Endothelial cell of umbilical vein (primary cell): Measurements from ENCODE around the gene RBFOX1. TPM values are rescaled to one million over a fixed set of nuclear protein-coding genes. Genes with fewer than 3 reads are reported as not detected.

Experiments used
- BruUV-seq: library from RNA; stranded (reverse); fragments of 400-500 nt; replicated peaks from 2 replicates; lab custom pipeline; 2021; lab: Mats Ljungman, UMichigan
- CTCF ChIA-PET: fragments of 300-600, 350-600 bp; sonication (Branson Sonifier 250); formaldehyde crosslinking; loops from one replicate; lab custom pipeline; 2021; ENCODE audit warnings: antibody characterized with exemption, inconsistent platforms; lab: Charles Lee
- POLR2A ChIA-PET: fragments of 300-600, 350-600 bp; sonication (Branson Sonifier 250); formaldehyde crosslinking; loops from one replicate; lab custom pipeline; 2021; ENCODE audit warnings: antibody characterized with exemption, inconsistent platforms; lab: Charles Lee
- DNase-seq: peaks from one replicate; pipeline ENCODE4 v3.0.0-alpha.2; 2011; ENCODE audit warnings: low read depth, low spot score
- FAIRE-seq: peaks from 2 replicates; lab custom pipeline; 2011; peaks lifted over from hg19 to GRCh38; lab: Jason Lieb, UNC
- H2AFZ ChIP-seq: 2 replicates; pipeline ENCODE4 v1.6.0; 2012; ENCODE audit warnings: low read depth, low read length, control low read depth, inconsistent platforms
- H3K27ac ChIP-seq: 2 replicates; pipeline ENCODE4 v1.5.1; 2011; ENCODE audit warnings: low read depth, mild to moderate bottlenecking, control low read depth, low read length, moderate library complexity; ENCODE audit not compliant: insufficient read depth
- H3K27me3 ChIP-seq, 2 experiments: 2 replicates each; pipeline versions ENCODE4 v1.6.0 to v1.6.1; 2011; ENCODE audit warnings: low read length in 2 of 2, mixed read lengths in 1 of 2; ENCODE audit not compliant: control insufficient read depth in 2 of 2, insufficient read depth in 2 of 2
- H3K36me3 ChIP-seq, 2 experiments: 2 replicates in 1 of 2; 3 replicates in 1 of 2; pipeline ENCODE4 v1.5.1; 2011; ENCODE audit warnings: low read length in 2 of 2, mild to moderate bottlenecking in 1 of 2, moderate library complexity in 1 of 2; ENCODE audit not compliant: control insufficient read depth in 2 of 2, insufficient read depth in 2 of 2; ENCODE audit errors: extremely low read depth in 1 of 2
- H3K4me1 ChIP-seq: 3 replicates; pipeline ENCODE4 v1.5.1; 2011; ENCODE audit warnings: mild to moderate bottlenecking, low read length; ENCODE audit not compliant: control insufficient read depth, insufficient read depth; ENCODE audit errors: extremely low read depth
- H3K4me2 ChIP-seq: 2 replicates; pipeline ENCODE4 v1.6.1; 2011; ENCODE audit warnings: low read length, control low read depth, mixed read lengths; ENCODE audit not compliant: insufficient read depth
- H3K4me3 ChIP-seq, 3 experiments: fragments of 200-600 bp in 1 of 3; sonication (generic), shearing (Covaris generic) in 1 of 3; replicated peaks in 1 of 3; 2 replicates each; pipeline ENCODE4 v1.5.1; 2011 to 2016; ENCODE audit warnings: control low read depth in 3 of 3, low read length in 3 of 3, mild to moderate bottlenecking in 2 of 3, inconsistent platforms in 1 of 3, low read depth in 1 of 3, moderate library complexity in 1 of 3; ENCODE audit not compliant: insufficient read depth in 1 of 3
- H3K79me2 ChIP-seq: 2 replicates; pipeline ENCODE4 v1.6.0; 2012; ENCODE audit warnings: low read length, inconsistent platforms; ENCODE audit not compliant: control insufficient read depth, insufficient read depth
- H3K9ac ChIP-seq: replicated peaks from 2 replicates; pipeline ENCODE3; 2011; ENCODE audit warnings: low read length, control low read depth; ENCODE audit not compliant: insufficient read depth; ENCODE audit errors: extremely low read depth
- H3K9me1 ChIP-seq: replicated peaks from 3 replicates; pipeline ENCODE4 v1.6.0; 2011; ENCODE audit warnings: mild to moderate bottlenecking, low read length; ENCODE audit not compliant: control insufficient read depth, insufficient read depth; ENCODE audit errors: extremely low read depth
- H3K9me3 ChIP-seq: replicated peaks from 2 replicates; pipeline ENCODE4 v1.5.1; 2012; ENCODE audit warnings: low read length, inconsistent platforms; ENCODE audit not compliant: control insufficient read depth, insufficient read depth
- H4K20me1 ChIP-seq: replicated peaks from 2 replicates; pipeline ENCODE3; 2011; ENCODE audit warnings: mild to moderate bottlenecking, low read length; ENCODE audit not compliant: control insufficient read depth, insufficient read depth; ENCODE audit errors: extremely low read depth
- CTCF ChIP-seq, 2 donors: IDR thresholded peaks; 1 replicate in 1 of 2; 2 replicates in 1 of 2; pipeline ENCODE4 v1.5.1; 2011; ENCODE audit warnings: low read length in 2 of 2, mild to moderate bottlenecking in 2 of 2, moderate library complexity in 2 of 2, control low read depth in 1 of 2, inconsistent platforms in 1 of 2, low read depth in 1 of 2; ENCODE audit not compliant: insufficient read depth in 1 of 2; ENCODE audit errors: extremely low read depth in 1 of 2
- EZH2 ChIP-seq: IDR thresholded peaks from 2 replicates; pipeline ENCODE4 v1.6.1; 2012; ENCODE audit warnings: borderline replicate concordance, low read depth, mild to moderate bottlenecking, moderate library complexity, low read length, inconsistent platforms; ENCODE audit not compliant: severe bottlenecking
- FOS ChIP-seq: IDR thresholded peaks from 2 replicates; pipeline ENCODE4 v1.6.1; 2011; ENCODE audit warnings: mild to moderate bottlenecking, low read length, moderate library complexity, borderline replicate concordance; ENCODE audit not compliant: insufficient read depth
- GATA2 ChIP-seq: IDR thresholded peaks from 2 replicates; pipeline ENCODE4 v1.7.0; 2011; ENCODE audit warnings: low read depth, mild to moderate bottlenecking, moderate library complexity, mixed read lengths, low read length; ENCODE audit not compliant: insufficient read length, insufficient read depth
- JUN ChIP-seq: IDR thresholded peaks from 2 replicates; pipeline ENCODE4 v1.6.1; 2011; ENCODE audit warnings: borderline replicate concordance, low read depth; ENCODE audit not compliant: insufficient read length, insufficient read depth
- MAX ChIP-seq: IDR thresholded peaks from 2 replicates; pipeline ENCODE4 v1.6.1; 2011; ENCODE audit not compliant: insufficient read depth, insufficient read length
- MYC ChIP-seq: IDR thresholded peaks from one replicate; pipeline ENCODE4 v1.6.1; 2011; ENCODE audit warnings: mild to moderate bottlenecking, low read depth, low read length
- POLR2A ChIP-seq: IDR thresholded peaks from 2 replicates; pipeline ENCODE4 v1.6.1; 2012; ENCODE audit warnings: low read depth, mild to moderate bottlenecking, control low read depth, low read length
- POLR2AphosphoS5 ChIP-seq: IDR thresholded peaks from 2 replicates; pipeline ENCODE4 v1.6.1; 2012; ENCODE audit warnings: low read depth, mild to moderate bottlenecking, control low read depth, low read length, moderate library complexity; ENCODE audit not compliant: insufficient read depth
- dilution Hi-C: fragments of 300-500 bp; cut with MboI; formaldehyde crosslinking; loops from one replicate; pipeline ENCODE4 v1.15.0; 2019; ENCODE audit warnings: low sequenced_read_pairs; ENCODE audit not compliant: extremely low pct_ligation_motif_present
- intact Hi-C: fragments of 100-400 bp; cut with micrococcal nuclease; formaldehyde crosslinking; loops from one replicate; pipeline ENCODE4 v1.10.0; 2022
- polyA plus RNA-seq, 4 experiments: library from polyadenylated mRNA; depleted of rRNA in 3 of 4; stranded (reverse) in 3 of 4; unstranded in 1 of 4; fragments of >200 nt; gene quantifications; 2 replicates each; pipeline versions ENCODE4 v1.2.1 to v1.2.3, GENCODE V29; 2011 to 2012; ENCODE audit warnings: missing spikeins in 1 of 4
- total RNA-seq: library from RNA; stranded (reverse); gene quantifications from 2 replicates; pipeline ENCODE4 v1.2.3, GENCODE V29; 2021

Gene RBFOX1
- total and polyA plus RNA-seq, 2 donors (not counting 3 experiments of a cell fraction or from before 2014, with no cell fraction given), result not detected

- no peaks in the 10 kb centered on the region for H3K79me2 ChIP-seq
- DNase-seq, result no peak
- POLR2A ChIA-PET, result no interaction called here
- H3K36me3 ChIP-seq, result no peaks in the 10 kb centered on the region
- H3K27me3 ChIP-seq, result no peaks in the 10 kb centered on the region
- intact Hi-C loops, result no loop called here
- H3K9me1 ChIP-seq, result no peaks in the 10 kb centered on the region
- CTCF ChIA-PET, result interaction anchor here (0.7 kb wide), 1 partner anchor 28 kb away, joined by 3 read pairs; no protein-coding TSS in a partner anchor
- dilution Hi-C loops, result no loop called here
- H3K9ac ChIP-seq, result no peak overlapping the region
- H3K4me3 ChIP-seq, result no peak overlapping the region
- H2AFZ ChIP-seq, result no peak overlapping the region
- H3K4me2 ChIP-seq, result no peak overlapping the region
- no TSS peak for BruUV-seq
- H3K4me1 ChIP-seq, result no peaks in the 10 kb centered on the region
- no peak overlapping the region for H3K27ac ChIP-seq
- no peaks in the 10 kb centered on the region for H4K20me1 ChIP-seq
- no peak for FAIRE-seq
- peaks cover 11% of the 10 kb centered on the region for H3K9me3 ChIP-seq
- TF ChIP-seq POLR2A (no peak), FOS (no peak), MAX (no peak), JUN (no peak), GATA2 (no peak), MYC (no peak), POLR2AphosphoS5 (no peak), EZH2 (no peak), CTCF (IDR thresholded peaks at IDR 0.05; ENCODE audit: extremely low read depth in 1 of 2, insufficient read depth in 1 of 2, low read depth in 1 of 2, low read length in 2 of 2) (no peak)
Observed at GRCh38 chr16:7335991-7336634, 3.5 kb downstream of the RBFOX1 start.
